ENCODE data around the gene CCDC188. TPM values are rescaled to one million over a fixed set of nuclear protein-coding genes. Genes with fewer than 3 reads are reported as not detected.

Gene CCDC188
- total RNA-seq, 1 experiment from 2014 or later = not detected

GRCh38 chr22:20180640-20181039 lies 29.8 kb upstream of the CCDC188 start:
- Histone ChIP-seq H4K20me1 (ENCODE audit: low read length) (no peaks in the 10 kb centered on the region), H3K79me2 (ENCODE audit: low read length) (no peaks in the 10 kb centered on the region), H3K9me2 (replicated peaks; ENCODE audit: low read length) (no peaks in the 10 kb centered on the region), H3F3A (ENCODE audit: low read length, unreplicated experiment) (no peaks in the 10 kb centered on the region), H3K4me1 (ENCODE audit: insufficient read depth, low read length) (no peaks in the 10 kb centered on the region), H3K27me3 (ENCODE audit: low read length) (no peaks in the 10 kb centered on the region), H2AFZ (ENCODE audit: low read length) (no peak overlapping the region), H3K36me3 (ENCODE audit: low read depth, low read length) (no peaks in the 10 kb centered on the region), H3K27ac (ENCODE audit: low read length) (no peak overlapping the region), H3K9me3 (ENCODE audit: low read length) (no peaks in the 10 kb centered on the region), H3K4me3 (ENCODE audit: low read length) (no peak overlapping the region), H3K4me2 (ENCODE audit: low read length) (no peak overlapping the region), H3K9ac (ENCODE audit: low read length) (no peak overlapping the region)
- no TSS peak for BruUV-seq (replicated peaks)
- no peak for ATAC-seq
- TF ChIP-seq CTCF (conservative IDR thresholded peaks at IDR 0.05; ENCODE audit: low read depth, low read length) (no peak), EZH2 (IDR thresholded peaks at IDR 0.05; ENCODE audit: low read length, unreplicated experiment) (no peak), EZH2phosphoT487 (IDR thresholded peaks at IDR 0.05; ENCODE audit: borderline replicate concordance, low read length) (no peak)
- CTCF ChIA-PET = no interaction called here
- DNase-seq = no peak
- POLR2A ChIA-PET (ENCODE audit: unreplicated experiment) = no interaction called here
- intact Hi-C loops (cut with micrococcal nuclease) = no loop called here

- Histone ChIP-seq H3K36me3 (ENCODE audit: low read depth, low read length) (no peaks in the 10 kb centered on the region), H3F3A (ENCODE audit: low read length, unreplicated experiment) (no peaks in the 10 kb centered on the region), H3K79me2 (ENCODE audit: low read length) (no peaks in the 10 kb centered on the region), H3K27me3 (ENCODE audit: low read length) (no peaks in the 10 kb centered on the region), H3K4me1 (ENCODE audit: insufficient read depth, low read length) (no peaks in the 10 kb centered on the region), H2AFZ (ENCODE audit: low read length) (no peak overlapping the region), H3K4me2 (ENCODE audit: low read length) (no peak overlapping the region), H3K27ac (ENCODE audit: low read length) (no peak overlapping the region), H3K4me3 (ENCODE audit: low read length) (no peak overlapping the region), H3K9me2 (replicated peaks; ENCODE audit: low read length) (no peaks in the 10 kb centered on the region), H3K9me3 (ENCODE audit: low read length) (no peaks in the 10 kb centered on the region), H3K9ac (ENCODE audit: low read length) (no peak overlapping the region), H4K20me1 (ENCODE audit: low read length) (no peaks in the 10 kb centered on the region)
- POLR2A ChIA-PET (ENCODE audit: unreplicated experiment) = no interaction called here
- CTCF ChIA-PET = no interaction called here
- no peak for DNase-seq
- intact Hi-C loops (cut with micrococcal nuclease) = no loop called here
- TF ChIP-seq EZH2 (IDR thresholded peaks at IDR 0.05; ENCODE audit: low read length, unreplicated experiment) (no peak), CTCF (conservative IDR thresholded peaks at IDR 0.05; ENCODE audit: low read depth, low read length) (peak; percentile 50), EZH2phosphoT487 (IDR thresholded peaks at IDR 0.05; ENCODE audit: borderline replicate concordance, low read length) (no peak)
- no TSS peak for BruUV-seq (replicated peaks)
- ATAC-seq = no peak
These were observed 29.4 kb upstream of the CCDC188 start for GRCh38 chr22:20180245-20180630.

GRCh38 chr22:20179455-20180244 lies 28.8 kb upstream of the CCDC188 start:
- Histone ChIP-seq H3K27me3 (ENCODE audit: low read length) (no peaks in the 10 kb centered on the region), H3K27ac (ENCODE audit: low read length) (no peak overlapping the region), H3K9me3 (ENCODE audit: low read length) (no peaks in the 10 kb centered on the region), H3K4me3 (ENCODE audit: low read length) (no peak overlapping the region), H3K4me2 (ENCODE audit: low read length) (no peak overlapping the region), H3K9me2 (replicated peaks; ENCODE audit: low read length) (no peaks in the 10 kb centered on the region), H3K79me2 (ENCODE audit: low read length) (no peaks in the 10 kb centered on the region), H2AFZ (ENCODE audit: low read length) (no peak overlapping the region), H4K20me1 (ENCODE audit: low read length) (no peaks in the 10 kb centered on the region), H3F3A (ENCODE audit: low read length, unreplicated experiment) (no peaks in the 10 kb centered on the region), H3K4me1 (ENCODE audit: insufficient read depth, low read length) (no peaks in the 10 kb centered on the region), H3K36me3 (ENCODE audit: low read depth, low read length) (no peaks in the 10 kb centered on the region), H3K9ac (ENCODE audit: low read length) (no peak overlapping the region)
- CTCF ChIA-PET = no interaction called here
- no peak for ATAC-seq
- POLR2A ChIA-PET (ENCODE audit: unreplicated experiment) = no interaction called here
- no peak for TF ChIP-seq EZH2 (IDR thresholded peaks at IDR 0.05; ENCODE audit: low read length, unreplicated experiment)
- no peak for TF ChIP-seq CTCF (conservative IDR thresholded peaks at IDR 0.05; ENCODE audit: low read depth, low read length)
- no peak for TF ChIP-seq EZH2phosphoT487 (IDR thresholded peaks at IDR 0.05; ENCODE audit: borderline replicate concordance, low read length)
- no peak for DNase-seq
- intact Hi-C loops (cut with micrococcal nuclease) = no loop called here
- BruUV-seq (replicated peaks) = no TSS peak

Measured in PC-3 (cell line).